Hepatocyte (in vitro differentiated cells): ENCODE data around the gene WEE2. TPM values are rescaled to one million over a fixed set of nuclear protein-coding genes. Genes with fewer than 3 reads are reported as not detected.

Source experiments
- DNase-seq: peaks from one replicate; pipeline ENCODE4 v3.0.0-alpha.2; 2016; ENCODE audit warnings: low spot score
- H2AFZ ChIP-seq: fragments of 200-600 bp; sonication (generic); 2 replicates; pipeline ENCODE4 v1.6.0; 2016; ENCODE audit warnings: antibody characterized with exemption, mild to moderate bottlenecking
- H3K27ac ChIP-seq: fragments of 200-600 bp; sonication (generic); 2 replicates; pipeline ENCODE4 v1.5.1; 2016; ENCODE audit warnings: mild to moderate bottlenecking
- H3K27me3 ChIP-seq: fragments of 200-600 bp; sonication (generic); 2 replicates; pipeline ENCODE4 v1.6.1; 2016
- H3K36me3 ChIP-seq: fragments of 200-600 bp; sonication (generic); replicated peaks from 2 replicates; pipeline ENCODE4 v1.5.1; 2016; ENCODE audit warnings: low read depth; ENCODE audit not compliant: insufficient read depth
- H3K4me1 ChIP-seq: fragments of 200-600 bp; sonication (generic); 2 replicates; pipeline ENCODE4 v1.5.1; 2016; ENCODE audit warnings: mild to moderate bottlenecking, moderate library complexity; ENCODE audit not compliant: insufficient read depth
- H3K4me2 ChIP-seq: fragments of 200-600 bp; sonication (generic); 2 replicates; pipeline ENCODE4 v1.6.0; 2016
- H3K4me3 ChIP-seq: fragments of 200-600 bp; sonication (generic); 2 replicates; pipeline ENCODE4 v1.5.1; 2016; ENCODE audit warnings: mild to moderate bottlenecking
- H3K79me2 ChIP-seq: fragments of 200-600 bp; sonication (generic); 2 replicates; pipeline ENCODE4 v1.6.0; 2017; ENCODE audit warnings: mild to moderate bottlenecking
- H3K9me2 ChIP-seq: fragments of 200-600 bp; sonication (generic); replicated peaks from 2 replicates; pipeline ENCODE4 v1.6.0; 2017; ENCODE audit warnings: mild to moderate bottlenecking; ENCODE audit not compliant: insufficient read depth
- H3K9me3 ChIP-seq: fragments of 200-600 bp; sonication (generic); 2 replicates; pipeline ENCODE4 v1.5.1; 2016; ENCODE audit warnings: low read depth, mild to moderate bottlenecking
- H4K20me1 ChIP-seq: fragments of 200-600 bp; sonication (generic); 2 replicates; pipeline ENCODE4 v1.6.0; 2016; ENCODE audit warnings: mild to moderate bottlenecking; ENCODE audit not compliant: insufficient read depth, poor library complexity, severe bottlenecking
- CTCF ChIP-seq: fragments of 200-600 bp; sonication (generic); IDR thresholded peaks from 2 replicates; pipeline ENCODE4 v1.5.1; 2016; ENCODE audit warnings: antibody characterized with exemption, mild to moderate bottlenecking; ENCODE audit not compliant: poor library complexity
- EZH2 ChIP-seq: fragments of 200-600 bp; sonication (generic); IDR thresholded peaks from 2 replicates; pipeline ENCODE4 v1.6.1; 2016; ENCODE audit warnings: antibody characterized with exemption, mild to moderate bottlenecking, borderline replicate concordance
- EZH2phosphoT487 ChIP-seq: fragments of 200-600 bp; sonication (generic); IDR thresholded peaks from one replicate; pipeline ENCODE4 v1.6.1; 2018; ENCODE audit warnings: antibody characterized with exemption, mild to moderate bottlenecking, low read depth, moderate library complexity; ENCODE audit not compliant: unreplicated experiment, severe bottlenecking
- WGBS: methylation state at CpG from one replicate; pipeline ENCODE4 v1.1.6; 2016; ENCODE audit warnings: low lambda C conversion rate; ENCODE audit errors: missing lambda C conversion rate; 5-methylcytosine and 5-hydroxymethylcytosine counted together
- polyA plus RNA-seq: library from polyadenylated mRNA; unstranded; fragments of >200 nt; fragmentation: Nextera tagmentation; extraction: Ambion mirVana; gene quantifications from 2 replicates; pipeline ENCODE4 v1.2.1, GENCODE V29; 2016
- total RNA-seq: library from RNA; depleted of rRNA; stranded (reverse); fragments of >200 nt; gene quantifications from 2 replicates; pipeline ENCODE4 v1.2.3, GENCODE V29; 2014

WEE2 gene
- total and polyA plus RNA-seq, 2 experiments from 2014 or later, result 0.89 to 3.6 TPM

GRCh38 chr7:141675436-141676215, 32.5 kb upstream of the WEE2 start:
- Histone ChIP-seq H3K79me2 (no peaks in the 10 kb centered on the region), H3K9me2 (no peaks in the 10 kb centered on the region), H3K4me2 (no peak overlapping the region), H4K20me1 (no peaks in the 10 kb centered on the region), H3K9me3 (no peaks in the 10 kb centered on the region), H3K4me3 (no peak overlapping the region), H3K4me1 (no peaks in the 10 kb centered on the region), H3K36me3 (no peaks in the 10 kb centered on the region), H3K27ac (no peak overlapping the region), H2AFZ (no peak overlapping the region), H3K27me3 (no peaks in the 10 kb centered on the region)
- TF ChIP-seq EZH2phosphoT487, result no peak
- TF ChIP-seq CTCF, result no peak
- no peak for TF ChIP-seq EZH2
- WGBS, result 95% methylated on average over 6 of the region's 6 CpGs
- DNase-seq, result no peak

GRCh38 chr7:141676618-141677017, 31.5 kb upstream of the WEE2 start:
- DNase-seq, result no peak

GRCh38 chr7:141679014-141679413, 29.1 kb upstream of the WEE2 start:
- no peak for DNase-seq

More at GRCh38 chr7:141676618-141677017, 31.5 kb upstream of the WEE2 start:
- Histone ChIP-seq H3K4me2 (no peak overlapping the region), H3K36me3 (no peaks in the 10 kb centered on the region), H3K4me3 (no peak overlapping the region), H3K4me1 (no peaks in the 10 kb centered on the region), H3K9me2 (no peaks in the 10 kb centered on the region), H4K20me1 (no peaks in the 10 kb centered on the region), H3K27me3 (no peaks in the 10 kb centered on the region), H3K79me2 (no peaks in the 10 kb centered on the region), H2AFZ (no peak overlapping the region), H3K27ac (no peak overlapping the region), H3K9me3 (no peaks in the 10 kb centered on the region)
- TF ChIP-seq EZH2, result no peak
- no peak for TF ChIP-seq CTCF
- no peak for TF ChIP-seq EZH2phosphoT487
- 99% methylated on average over 3 of the region's 3 CpGs for WGBS

More at GRCh38 chr7:141679014-141679413, 29.1 kb upstream of the WEE2 start:
- Histone ChIP-seq H3K36me3 (no peaks in the 10 kb centered on the region), H3K27me3 (no peaks in the 10 kb centered on the region), H3K4me2 (no peak overlapping the region), H3K4me3 (no peak overlapping the region), H2AFZ (no peak overlapping the region), H3K9me2 (no peaks in the 10 kb centered on the region), H3K79me2 (no peaks in the 10 kb centered on the region), H3K9me3 (no peaks in the 10 kb centered on the region), H3K4me1 (no peaks in the 10 kb centered on the region), H4K20me1 (no peaks in the 10 kb centered on the region), H3K27ac (no peak overlapping the region)
- TF ChIP-seq EZH2 (no peak), EZH2phosphoT487 (no peak), CTCF (no peak)
